Pulmonary artery endothelial cell (primary cell): ENCODE data around the gene N4BP2L2. TPM values are rescaled to one million over a fixed set of nuclear protein-coding genes. Genes with fewer than 3 reads are reported as not detected.

Source experiments
- DNase-seq: peaks from one replicate; pipeline ENCODE4 v3.0.0-alpha.2; 2011; ENCODE audit warnings: low read depth, low spot score
- total RNA-seq: library from RNA; depleted of rRNA; stranded (reverse); fragments of >200 nt; gene quantifications from 2 replicates; pipeline ENCODE4 v1.2.3, GENCODE V29; 2014

The N4BP2L2 gene
- total RNA-seq, 1 donor from 2014 or later, result 57.3 TPM

- DNase-seq, result no peak
These were observed 7.7 kb downstream of the N4BP2L2 start for GRCh38 chr13:32530841-32531253.

GRCh38 chr13:32528358-32528757 is 10.2 kb downstream of the N4BP2L2 start:
- no peak for DNase-seq

GRCh38 chr13:32527151-32527550 is 11.4 kb downstream of the N4BP2L2 start:
- no peak for DNase-seq

- no peak for DNase-seq
These were observed 12.8 kb downstream of the N4BP2L2 start for GRCh38 chr13:32525766-32526165.

- no peak for DNase-seq
These were observed 23.3 kb downstream of the N4BP2L2 start for GRCh38 chr13:32515246-32515645.

GRCh38 chr13:32511482-32511881 is 27.1 kb downstream of the N4BP2L2 start:
- no peak for DNase-seq

- DNase-seq, result no peak
These were observed 33.7 kb downstream of the N4BP2L2 start for GRCh38 chr13:32504876-32505275.

- no peak for DNase-seq
These were observed 34.3 kb downstream of the N4BP2L2 start for GRCh38 chr13:32504263-32504662.

- DNase-seq, result no peak
These were observed 34.9 kb downstream of the N4BP2L2 start for GRCh38 chr13:32503727-32504126.

- no peak for DNase-seq
These were observed 37.5 kb downstream of the N4BP2L2 start for GRCh38 chr13:32501064-32501463.

GRCh38 chr13:32499538-32500210 is 38.9 kb downstream of the N4BP2L2 start:
- no peak for DNase-seq

- DNase-seq, result no peak
These were observed 41.0 kb downstream of the N4BP2L2 start for GRCh38 chr13:32497589-32497988.

GRCh38 chr13:32496599-32497160 is 41.9 kb downstream of the N4BP2L2 start:
- DNase-seq, result no peak

GRCh38 chr13:32495841-32496240 is 42.8 kb downstream of the N4BP2L2 start:
- no peak for DNase-seq

GRCh38 chr13:32495429-32495828 is 43.2 kb downstream of the N4BP2L2 start:
- no peak for DNase-seq

GRCh38 chr13:32491028-32491427 is 47.6 kb downstream of the N4BP2L2 start:
- no peak for DNase-seq

GRCh38 chr13:32476892-32477291 is 61.7 kb downstream of the N4BP2L2 start:
- DNase-seq, result no peak

- DNase-seq, result no peak
These were observed 62.4 kb downstream of the N4BP2L2 start for GRCh38 chr13:32476021-32476731.

- DNase-seq, result no peak
These were observed 63.4 kb downstream of the N4BP2L2 start for GRCh38 chr13:32474999-32475792.

- DNase-seq, result no peak
These were observed 64.9 kb downstream of the N4BP2L2 start for GRCh38 chr13:32473650-32474049.

- DNase-seq, result no peak
These were observed 66.4 kb downstream of the N4BP2L2 start for GRCh38 chr13:32472194-32472621.
